ENCODE results near the gene TFEB.

The TFEB gene

GRCh38 chr6:41671376-41671775 is 64.0 kb downstream of the TFEB start:
- DNase-seq = no peak

GRCh38 chr6:41670703-41671360 is 64.6 kb downstream of the TFEB start:
- no peak for DNase-seq

GRCh38 chr6:41668968-41669367 is 66.4 kb downstream of the TFEB start:
- DNase-seq = no peak

- DNase-seq = no peak
Measured at GRCh38 chr6:41667195-41667594, 68.2 kb downstream of the TFEB start.

- DNase-seq = no peak
Measured at GRCh38 chr6:41664271-41664670, 71.1 kb downstream of the TFEB start.

GRCh38 chr6:41663568-41663967 is 71.8 kb downstream of the TFEB start:
- DNase-seq = no peak

- no peak for DNase-seq
Measured at GRCh38 chr6:41659935-41660334, 75.5 kb downstream of the TFEB start.

- DNase-seq = no peak
Measured at GRCh38 chr6:41658636-41659035, 76.8 kb downstream of the TFEB start.

- DNase-seq = no peak
Measured at GRCh38 chr6:41657131-41658094, 78.0 kb downstream of the TFEB start.

- DNase-seq = no peak
Measured at GRCh38 chr6:41656002-41656691, 79.3 kb downstream of the TFEB start.

- no peak for DNase-seq
Measured at GRCh38 chr6:41655646-41656001, 79.8 kb downstream of the TFEB start.

- DNase-seq = no peak
Measured at GRCh38 chr6:41655176-41655575, 80.2 kb downstream of the TFEB start.

GRCh38 chr6:41654698-41655151 is 80.7 kb downstream of the TFEB start:
- DNase-seq = no peak

- no peak for DNase-seq
Measured at GRCh38 chr6:41654151-41654697, 81.2 kb downstream of the TFEB start.

- DNase-seq = no peak
Measured at GRCh38 chr6:41653691-41654090, 81.7 kb downstream of the TFEB start.

GRCh38 chr6:41652866-41653652 is 82.3 kb downstream of the TFEB start:
- no peak for DNase-seq

- no peak for DNase-seq
Measured at GRCh38 chr6:41651962-41652657, 83.3 kb downstream of the TFEB start.

GRCh38 chr6:41651246-41651961 is 84.0 kb downstream of the TFEB start:
- no peak for DNase-seq

GRCh38 chr6:41650120-41650519 is 85.3 kb downstream of the TFEB start:
- DNase-seq = no peak

GRCh38 chr6:41649596-41649995 is 85.8 kb downstream of the TFEB start:
- DNase-seq = no peak

- no peak for DNase-seq
Measured at GRCh38 chr6:41648921-41649320, 86.5 kb downstream of the TFEB start.
